Lung (tissue), 12 donors: ENCODE data around the gene KCNAB2. TPM values are rescaled to one million over a fixed set of nuclear protein-coding genes. Genes with fewer than 3 reads are reported as not detected.

Experiments
- ATAC-seq: fragments of 200-7000 bp; cut with Tn5 transposase; one replicate; pipeline ENCODE4 v1.9.1; 2020; ENCODE audit warnings: moderate number of reproducible peaks; ENCODE audit not compliant: insufficient read depth, low FRiP score
- DNase-seq, 3 donors: peaks; one replicate each; pipeline ENCODE4 v3.0.0-alpha.2; 2013 to 2017
- H3K27ac ChIP-seq, 2 donors: one replicate each; pipeline ENCODE4 v1.5.1; 2013; ENCODE audit warnings: mild to moderate bottlenecking in 2 of 2, moderate library complexity in 2 of 2, control low read depth in 1 of 2, inconsistent platforms in 1 of 2, low read depth in 1 of 2, low read length in 1 of 2
- H3K27me3 ChIP-seq, 3 donors: one replicate each; pipeline ENCODE4 v1.5.1; 2013; ENCODE audit warnings: low read length in 2 of 3; ENCODE audit not compliant: control insufficient read depth in 3 of 3, insufficient read depth in 3 of 3
- H3K36me3 ChIP-seq, 4 donors: one replicate each; pipeline ENCODE4 v1.5.1; 2013; ENCODE audit warnings: low read length in 4 of 4, mild to moderate bottlenecking in 1 of 4, moderate library complexity in 1 of 4; ENCODE audit not compliant: control insufficient read depth in 4 of 4, insufficient read depth in 4 of 4
- H3K4me1 ChIP-seq, 5 donors: one replicate each; pipeline ENCODE4 v1.5.1; 2013; ENCODE audit warnings: low read length in 5 of 5, mild to moderate bottlenecking in 2 of 5, moderate library complexity in 1 of 5; ENCODE audit not compliant: control insufficient read depth in 5 of 5, insufficient read depth in 5 of 5
- H3K4me3 ChIP-seq: one replicate; pipeline ENCODE4 v1.5.1; 2013; ENCODE audit warnings: mild to moderate bottlenecking, control low read depth, moderate library complexity
- H3K9ac ChIP-seq, 2 donors: one replicate each; pipeline ENCODE4 v1.5.1; 2013; ENCODE audit warnings: low read length in 2 of 2, control low read depth in 1 of 2; ENCODE audit not compliant: insufficient read depth in 1 of 2
- H3K9me3 ChIP-seq, 4 donors: one replicate each; pipeline ENCODE4 v1.5.1; 2013; ENCODE audit warnings: low read length in 3 of 4, mild to moderate bottlenecking in 1 of 4, moderate library complexity in 1 of 4; ENCODE audit not compliant: control insufficient read depth in 4 of 4, insufficient read depth in 3 of 4
- CTCF ChIP-seq: IDR thresholded peaks from 2 replicates; pipeline ENCODE4 v1.5.1; 2012; ENCODE audit warnings: mild to moderate bottlenecking; ENCODE audit errors: control extremely low read depth, extremely low read depth
- WGBS, 2 donors: extraction: QIAGEN DNeasy Blood & Tissue Kit; methylation state at CpG; one replicate each; pipeline ENCODE4 v1.1.7; 2013; 5-methylcytosine and 5-hydroxymethylcytosine counted together
- polyA plus RNA-seq, 2 donors: library from polyadenylated mRNA; stranded (reverse); fragments of 200-250 nt; gene quantifications; one replicate each; pipeline ENCODE4 v1.2.1, GENCODE V29; 2013
- total RNA-seq, 2 donors: library from RNA; depleted of rRNA in 1 of 2; stranded (reverse); fragments of >200 nt in 1 of 2; gene quantifications; one replicate each; pipeline ENCODE4 v1.2.1, GENCODE V29; 2014 to 2021
- donor health status: control.
- donor health status: control.
- donor health status: Bipolar disorder and iron deficiency.
- donor health status: healthy.
- donor health status: DM: yes; HTN: yes; CAD: no.

KCNAB2 gene
- total and polyA plus RNA-seq, 4 donors = 13.7 to 86.4 (median 45.5) TPM

GRCh38 chr1:6148497-6149241 is 103.0 kb downstream of the KCNAB2 start:
- H3K4me3 ChIP-seq = no peak overlapping the region
- peak in 1 of 3 donors; percentile 30 for DNase-seq
- H3K4me1 ChIP-seq = peaks cover 0 to 4% (median 0%) of the 10 kb centered on the region in 5 donors
- 4 to 6% methylated on average over 47 to 53 of the region's 53 CpGs for WGBS, 2 donors
- no peak overlapping the region for H3K9ac ChIP-seq
- no peak overlapping the region for H3K27ac ChIP-seq
- peak; percentile 77 for ATAC-seq
- H3K9me3 ChIP-seq = peaks cover 0 to 5% (median 0%) of the 10 kb centered on the region in 4 donors
- no peaks in the 10 kb centered on the region for H3K36me3 ChIP-seq
- no peak for TF ChIP-seq CTCF
- H3K27me3 ChIP-seq = peaks cover 0 to 40% (median 9%) of the 10 kb centered on the region in 3 donors

- Histone ChIP-seq H3K27me3 (peaks cover 0 to 37% (median 9%) of the 10 kb centered on the region in 3 donors), H3K4me3 (no peak overlapping the region), H3K9ac (no peak overlapping the region), H3K4me1 (peaks cover 0 to 4% (median 0%) of the 10 kb centered on the region in 5 donors), H3K9me3 (peaks cover 0 to 5% (median 0%) of the 10 kb centered on the region in 4 donors), H3K36me3 (no peaks in the 10 kb centered on the region), H3K27ac (no peak overlapping the region)
- no peak for ATAC-seq
- no peak for DNase-seq
- WGBS, 2 donors = 93 to 100% methylated on average over 1 of the region's 1 CpG
- no peak for TF ChIP-seq CTCF
Measured at GRCh38 chr1:6149597-6149996, 103.9 kb downstream of the KCNAB2 start.

GRCh38 chr1:6150006-6150938 is 104.6 kb downstream of the KCNAB2 start:
- no peak for TF ChIP-seq CTCF
- 69 to 89% methylated on average over 11 of the region's 11 CpGs for WGBS, 2 donors
- H3K4me1 ChIP-seq = peaks cover 0 to 4% (median 0%) of the 10 kb centered on the region in 5 donors
- H3K9me3 ChIP-seq = peaks cover 0 to 5% (median 0%) of the 10 kb centered on the region in 4 donors
- no peak overlapping the region for H3K4me3 ChIP-seq
- H3K27me3 ChIP-seq = peaks cover 0 to 33% (median 9%) of the 10 kb centered on the region in 3 donors
- no peak for ATAC-seq
- no peak overlapping the region for H3K27ac ChIP-seq
- DNase-seq = no peak
- no peak overlapping the region for H3K9ac ChIP-seq
- H3K36me3 ChIP-seq = no peaks in the 10 kb centered on the region

Other genes with a start within 250 kb of the KCNAB2 start
- 10 to 100 TPM; 15.7 to 23.3 TPM for gene NPHP4, start 53.5 kb upstream of the KCNAB2 start, total RNA-seq
- gene NPHP4, start 53.5 kb upstream of the KCNAB2 start, polyA plus RNA-seq = 1 to 10 TPM; 6.0 to 6.6 TPM
- under 1 TPM; 0.48 to 0.55 TPM for gene CHD5, start 134.4 kb downstream of the KCNAB2 start, total RNA-seq
- under 1 TPM; 0.10 to 0.14 TPM for gene CHD5, start 134.4 kb downstream of the KCNAB2 start, polyA plus RNA-seq
- gene RPL22, start 153.7 kb downstream of the KCNAB2 start, total RNA-seq = 100 to 1,000 TPM; 224 to 272 TPM
- 100 to 1,000 TPM; 186 to 985 TPM for gene RPL22, start 153.7 kb downstream of the KCNAB2 start, polyA plus RNA-seq
- gene RNF207, start 160.2 kb downstream of the KCNAB2 start, total RNA-seq = 10 to 100 TPM; 11.1 to 14.4 TPM
- gene RNF207, start 160.2 kb downstream of the KCNAB2 start, polyA plus RNA-seq = 10 to 100 TPM in 1 of 2 donors, 1 to 10 TPM in 1; 8.0 to 13.5 TPM
- 10 to 100 TPM; 30.2 to 68.5 TPM for gene ICMT, start 190.1 kb downstream of the KCNAB2 start, total RNA-seq
- gene ICMT, start 190.1 kb downstream of the KCNAB2 start, polyA plus RNA-seq = 10 to 100 TPM; 17.4 to 33.6 TPM
- not detected for gene HES3, start 198.3 kb downstream of the KCNAB2 start, total RNA-seq
- not detected for gene HES3, start 198.3 kb downstream of the KCNAB2 start, polyA plus RNA-seq
- gene GPR153, start 215.2 kb downstream of the KCNAB2 start, total RNA-seq = 10 to 100 TPM in 1 of 2 donors, 1 to 10 TPM in 1; 8.0 to 17.0 TPM
- gene GPR153, start 215.2 kb downstream of the KCNAB2 start, polyA plus RNA-seq = 1 to 10 TPM; 3.2 to 4.3 TPM